GM12873 (cell line): ENCODE measurements around the gene SNX20.

Source experiments
- TF ChIP-seq, protein P1 (sequence below): IDR thresholded peaks from 2 replicates; pipeline ENCODE4 v1.5.1; 2012; ENCODE audit warnings: low read depth, mild to moderate bottlenecking, moderate library complexity, low read length, control low read depth; ENCODE audit not compliant: insufficient read depth; ENCODE audit errors: missing control alignments

The SNX20 gene

DNA sequence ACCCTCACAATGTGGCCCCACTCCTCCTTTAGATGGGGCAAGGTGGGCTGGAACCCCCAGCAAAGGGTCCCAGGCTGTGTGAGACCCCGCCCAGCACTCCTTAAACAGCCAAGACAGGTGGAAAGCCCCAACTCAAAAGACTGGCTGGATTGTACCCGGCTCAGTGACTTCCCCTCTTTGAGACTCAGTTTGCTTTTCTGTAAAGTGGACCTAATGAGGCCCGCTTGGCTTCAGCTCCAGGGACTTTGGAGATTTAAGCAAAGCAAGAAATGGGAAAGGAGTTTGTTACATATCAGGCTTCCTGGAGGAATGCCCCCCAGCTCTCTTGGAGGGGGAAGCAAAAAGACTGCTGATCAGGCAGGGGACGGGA lies 39.3 kb downstream of the SNX20 start:
- TF ChIP-seq, protein P1, sequence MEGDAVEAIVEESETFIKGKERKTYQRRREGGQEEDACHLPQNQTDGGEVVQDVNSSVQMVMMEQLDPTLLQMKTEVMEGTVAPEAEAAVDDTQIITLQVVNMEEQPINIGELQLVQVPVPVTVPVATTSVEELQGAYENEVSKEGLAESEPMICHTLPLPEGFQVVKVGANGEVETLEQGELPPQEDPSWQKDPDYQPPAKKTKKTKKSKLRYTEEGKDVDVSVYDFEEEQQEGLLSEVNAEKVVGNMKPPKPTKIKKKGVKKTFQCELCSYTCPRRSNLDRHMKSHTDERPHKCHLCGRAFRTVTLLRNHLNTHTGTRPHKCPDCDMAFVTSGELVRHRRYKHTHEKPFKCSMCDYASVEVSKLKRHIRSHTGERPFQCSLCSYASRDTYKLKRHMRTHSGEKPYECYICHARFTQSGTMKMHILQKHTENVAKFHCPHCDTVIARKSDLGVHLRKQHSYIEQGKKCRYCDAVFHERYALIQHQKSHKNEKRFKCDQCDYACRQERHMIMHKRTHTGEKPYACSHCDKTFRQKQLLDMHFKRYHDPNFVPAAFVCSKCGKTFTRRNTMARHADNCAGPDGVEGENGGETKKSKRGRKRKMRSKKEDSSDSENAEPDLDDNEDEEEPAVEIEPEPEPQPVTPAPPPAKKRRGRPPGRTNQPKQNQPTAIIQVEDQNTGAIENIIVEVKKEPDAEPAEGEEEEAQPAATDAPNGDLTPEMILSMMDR: no peak

DNA sequence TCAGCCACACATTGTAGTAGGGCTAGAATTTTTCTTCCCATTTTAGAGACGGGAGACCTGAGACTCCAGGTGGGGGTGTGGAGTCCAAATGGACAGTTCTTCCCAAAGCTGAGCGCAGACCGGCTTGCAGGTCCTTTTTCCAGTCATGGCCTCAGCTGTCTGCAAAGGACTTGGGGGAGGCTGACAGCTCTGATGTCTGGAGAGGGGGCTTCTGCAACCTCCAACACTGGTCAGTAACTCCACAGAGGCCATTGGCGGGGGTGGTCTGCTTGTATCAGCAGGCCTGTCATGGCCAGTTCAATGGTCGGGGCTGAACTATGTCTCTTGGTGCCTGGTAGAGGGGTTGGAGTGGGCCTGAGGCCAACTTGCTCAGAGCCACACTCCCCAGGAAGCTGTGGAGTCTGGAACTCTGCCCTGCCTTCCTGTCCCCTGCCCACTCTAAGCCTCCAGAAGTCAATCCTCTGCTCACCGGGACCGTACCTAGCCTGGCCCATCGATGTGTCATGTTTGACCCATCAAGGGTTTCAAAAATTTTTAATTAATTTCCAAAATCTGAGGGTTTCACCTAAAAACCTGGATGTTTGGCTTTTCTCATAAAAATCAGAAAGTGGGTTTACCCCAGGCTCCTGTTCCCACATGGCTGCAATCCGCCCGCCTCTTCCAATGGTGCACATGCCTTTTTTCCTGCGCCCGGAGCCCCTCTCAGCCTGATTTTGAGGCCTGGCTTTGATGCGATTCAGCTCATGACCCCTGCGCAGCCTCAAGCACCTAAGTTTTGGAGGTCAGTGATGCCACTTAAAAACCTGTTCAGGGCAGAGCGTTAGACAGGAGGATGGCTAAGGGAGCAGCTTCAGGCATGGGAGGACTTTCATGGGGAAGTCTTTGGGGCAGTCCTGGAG lies 39.9 kb downstream of the SNX20 start:
- TF ChIP-seq, protein P1: no peak

DNA sequence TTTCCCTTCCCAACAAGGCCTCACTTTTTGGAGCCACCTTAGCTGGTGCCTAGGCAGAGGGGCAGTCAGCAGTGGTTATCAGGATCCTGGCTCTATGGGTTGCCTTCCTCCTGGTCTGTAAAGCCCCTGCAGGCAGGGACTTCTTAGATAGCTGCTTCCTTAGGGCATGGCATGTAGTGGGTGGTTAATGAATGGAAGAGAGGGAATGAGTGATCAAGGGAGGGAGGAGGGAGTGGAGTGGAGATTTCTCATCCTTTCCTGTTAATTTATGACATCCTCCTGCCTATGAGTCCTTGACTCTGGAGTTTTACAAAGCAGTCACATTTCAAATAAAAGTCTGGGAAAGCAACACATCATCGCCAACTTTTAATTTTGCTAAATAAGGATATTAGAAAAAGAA lies 40.7 kb downstream of the SNX20 start:
- TF ChIP-seq, protein P1: no peak

DNA sequence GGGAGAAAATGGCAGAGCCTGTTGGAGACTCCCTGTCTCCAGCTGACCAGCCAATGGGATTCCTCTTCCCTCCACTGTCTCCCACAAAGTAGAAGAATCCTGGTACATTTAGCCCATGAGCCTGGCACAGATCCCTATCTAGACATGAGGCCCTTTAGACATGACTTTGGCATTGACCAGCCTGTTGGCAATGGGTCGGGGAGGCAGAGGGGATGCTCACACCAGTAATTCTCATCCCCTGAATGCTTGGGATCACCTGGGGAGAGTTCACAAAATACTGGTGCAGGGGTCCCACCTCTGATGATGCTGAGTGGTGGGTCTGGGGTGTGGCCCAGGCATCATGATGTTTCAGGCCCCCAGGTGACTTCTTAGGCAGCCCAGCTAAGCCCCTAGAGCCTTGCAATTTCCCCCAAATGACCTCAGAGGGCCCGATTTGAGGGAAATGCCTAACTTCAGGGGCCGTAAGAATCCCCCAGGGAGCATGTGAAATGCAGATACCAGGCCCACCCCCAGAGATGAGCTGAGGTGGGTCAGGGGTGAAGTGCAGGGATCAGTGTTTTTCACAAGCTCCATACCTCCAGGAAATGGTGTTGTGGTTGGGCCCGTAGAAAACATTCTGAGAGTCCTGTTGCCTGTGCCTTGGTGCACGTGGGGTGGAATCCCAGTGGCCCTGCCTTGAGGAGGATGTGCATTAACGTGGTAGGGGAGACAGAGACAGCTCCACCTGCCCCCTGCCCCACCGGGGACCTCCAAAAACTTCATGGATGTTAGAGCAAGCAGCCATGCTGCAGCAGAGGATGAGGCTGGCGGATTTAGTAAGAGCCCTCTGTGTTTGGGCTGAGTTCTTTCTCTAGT lies 42.1 kb downstream of the SNX20 start:
- TF ChIP-seq, protein P1: no peak

DNA sequence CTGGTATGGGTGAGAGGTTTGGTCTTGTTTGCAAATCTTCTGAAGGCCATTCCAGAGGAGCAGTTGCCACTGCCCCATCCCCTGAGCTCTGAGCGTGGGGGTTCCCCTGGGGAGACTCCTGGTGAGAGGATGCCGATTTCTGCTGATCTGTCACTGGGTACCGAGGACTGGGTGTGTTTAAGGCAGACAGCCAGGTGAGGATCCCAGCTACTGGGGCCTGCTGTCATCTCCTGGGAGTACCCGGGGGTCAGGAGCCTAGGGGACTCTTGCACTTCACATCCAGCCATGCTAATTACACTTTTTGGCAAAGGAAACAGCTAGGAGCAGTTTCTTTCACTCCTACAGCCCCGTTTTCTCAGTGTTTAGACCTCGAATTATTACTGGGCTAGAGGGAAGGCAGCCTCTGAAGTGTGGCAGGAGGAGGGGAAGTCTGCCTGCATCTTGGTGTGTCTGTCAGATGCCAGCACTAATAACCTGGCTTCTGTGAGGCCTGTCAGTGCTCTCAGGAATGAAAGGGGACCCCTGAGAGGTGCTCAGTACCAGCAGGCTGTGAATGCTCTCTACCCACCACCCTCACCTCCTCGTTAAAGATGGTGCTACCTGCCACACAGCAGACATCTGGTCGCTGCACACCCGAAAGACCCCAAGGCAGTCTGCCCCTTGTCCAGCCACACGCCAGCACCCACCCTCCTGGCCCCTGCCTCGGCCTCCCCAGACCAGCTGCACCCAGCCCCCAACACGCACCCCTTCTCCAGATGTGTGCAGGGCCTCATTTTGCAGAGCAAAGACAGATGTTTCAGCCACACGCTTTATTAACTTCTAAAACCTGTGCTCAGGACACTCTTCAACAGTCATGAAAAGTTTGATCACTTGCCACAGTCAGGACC lies 43.2 kb downstream of the SNX20 start:
- TF ChIP-seq, protein P1: no peak

DNA sequence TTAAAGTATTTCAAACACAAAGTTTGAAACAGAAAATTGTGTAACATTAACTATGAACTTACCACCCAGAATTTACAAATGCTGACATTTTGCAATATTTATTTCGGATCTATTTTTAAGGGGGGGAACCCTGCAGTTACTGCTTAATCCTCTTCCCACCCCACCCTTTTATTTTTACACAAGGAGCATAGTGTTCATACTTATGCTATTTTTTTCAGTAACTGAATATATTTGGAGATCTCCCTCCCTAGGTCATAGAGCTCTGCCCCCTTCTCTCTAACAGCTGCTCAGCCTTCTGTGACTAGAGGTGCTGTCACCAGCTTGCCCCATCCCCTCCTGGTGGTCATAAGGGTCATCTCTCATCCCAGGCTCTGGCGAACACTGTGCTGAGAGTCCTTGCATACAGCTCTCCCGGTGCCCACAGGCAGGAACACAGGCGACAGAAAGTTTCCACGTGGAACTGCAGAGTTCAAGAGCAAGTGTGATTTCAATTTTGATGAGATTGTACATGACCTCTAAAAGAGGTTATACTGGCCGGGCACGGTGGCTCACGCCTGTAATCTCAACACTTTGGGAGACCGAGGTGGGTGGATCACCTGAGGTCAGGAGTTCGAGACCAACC lies 44.2 kb downstream of the SNX20 start:
- TF ChIP-seq, protein P1: no peak
